Middle frontal gyrus (tissue), 1 donor: Measurements from ENCODE around the gene PAIP2.
A peak's percentile ranks its signal among the peaks of the same experiment; 100 is the strongest.

ENCODE experiments used
- DNase-seq: peaks from one replicate; pipeline ENCODE4 v3.0.0-alpha.2; 2015; ENCODE audit warnings: low spot score; ENCODE audit errors: extremely low spot score

PAIP2 gene

GRCh38 chr5:139391570-139392323 is 50.1 kb downstream of the PAIP2 start:
- DNase-seq, result no peak

GRCh38 chr5:139392324-139392677 is 50.6 kb downstream of the PAIP2 start:
- DNase-seq, result no peak

- DNase-seq, result no peak
Observed at GRCh38 chr5:139392678-139393496, 51.2 kb downstream of the PAIP2 start.

GRCh38 chr5:139393497-139394122 is 52.0 kb downstream of the PAIP2 start:
- DNase-seq, result no peak

GRCh38 chr5:139394123-139394653 is 52.5 kb downstream of the PAIP2 start:
- no peak for DNase-seq

GRCh38 chr5:139394654-139395566 is 53.3 kb downstream of the PAIP2 start, which contains the start of gene PROB1:
PROB1 (minus strand) TSS chr5:139395104; CDS start chr5:139395081, 23 bp downstream.
- no peak for DNase-seq

GRCh38 chr5:139395844-139396640 is 54.4 kb downstream of the PAIP2 start:
- no peak for DNase-seq

- no peak for DNase-seq
Observed at GRCh38 chr5:139396691-139397090, 55.0 kb downstream of the PAIP2 start.

GRCh38 chr5:139397921-139398320 is 56.3 kb downstream of the PAIP2 start:
- DNase-seq, result no peak

GRCh38 chr5:139399501-139400121 is 58.0 kb downstream of the PAIP2 start:
- DNase-seq, result no peak

GRCh38 chr5:139401546-139401945 is 59.9 kb downstream of the PAIP2 start:
- DNase-seq, result no peak

GRCh38 chr5:139402561-139403158 is 61.0 kb downstream of the PAIP2 start:
- DNase-seq, result no peak

GRCh38 chr5:139403418-139403786 is 61.7 kb downstream of the PAIP2 start:
- DNase-seq, result no peak

GRCh38 chr5:139403787-139404483 is 62.3 kb downstream of the PAIP2 start, which contains the start of gene SPATA24:
SPATA24 (minus strand) TSS chr5:139404089; CDS start chr5:139404060, 29 bp downstream.
- peak; percentile 95 for DNase-seq

- no peak for DNase-seq
Observed at GRCh38 chr5:139404484-139404840, 62.8 kb downstream of the PAIP2 start.

GRCh38 chr5:139406963-139407362 is 65.3 kb downstream of the PAIP2 start:
- DNase-seq, result no peak

GRCh38 chr5:139407517-139407916 is 65.9 kb downstream of the PAIP2 start:
- DNase-seq, result no peak

GRCh38 chr5:139408191-139408590 is 66.5 kb downstream of the PAIP2 start:
- no peak for DNase-seq
